ENCODE data around the gene CDKL1.

CDKL1 gene

DNA sequence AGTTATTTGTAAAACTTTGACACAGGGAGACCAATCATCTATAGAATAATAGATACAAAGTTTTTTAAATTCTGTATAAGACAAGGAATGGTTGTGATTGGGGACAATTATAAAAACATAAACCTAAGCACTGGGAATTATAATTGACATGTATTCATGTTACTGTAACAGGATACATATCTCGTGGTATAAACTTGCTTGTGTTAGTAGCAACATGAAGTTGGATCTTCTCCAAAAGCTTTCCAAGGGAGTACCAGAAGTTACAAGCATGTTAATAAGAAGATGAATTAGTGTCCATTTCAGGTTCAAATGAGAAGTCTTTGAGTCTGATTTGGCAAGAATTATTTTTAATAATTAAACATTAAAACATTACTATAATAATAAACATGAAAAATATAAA is 42.2 kb downstream of the CDKL1 start:
- FAIRE-seq: no peak

GRCh38 chr14:50353126-50353525 is 43.6 kb downstream of the CDKL1 start:
- no peak for FAIRE-seq

DNA sequence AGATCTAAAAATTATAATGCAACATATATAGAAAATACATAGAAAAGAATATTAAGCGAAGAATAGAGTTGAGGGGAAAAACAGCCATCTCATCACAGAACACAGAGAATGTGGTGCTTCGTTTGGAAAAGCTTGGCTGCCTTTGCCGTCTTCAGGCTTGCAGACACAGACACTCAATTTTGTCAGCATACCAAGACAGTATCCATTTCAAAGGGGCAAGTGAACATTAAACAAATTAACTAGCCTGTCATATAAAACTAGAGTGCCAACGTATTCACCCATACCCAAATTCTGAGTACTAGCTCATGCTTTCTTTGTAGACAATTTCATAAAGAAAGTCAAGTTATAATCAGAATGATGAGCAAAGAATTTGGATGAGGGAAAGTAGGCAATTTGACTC is 44.1 kb downstream of the CDKL1 start:
- no peak for FAIRE-seq

- FAIRE-seq: no peak
These were observed 45.7 kb downstream of the CDKL1 start for GRCh38 chr14:50350975-50351374.

- FAIRE-seq: no peak
These were observed 47.7 kb downstream of the CDKL1 start for GRCh38 chr14:50348933-50349332.

DNA sequence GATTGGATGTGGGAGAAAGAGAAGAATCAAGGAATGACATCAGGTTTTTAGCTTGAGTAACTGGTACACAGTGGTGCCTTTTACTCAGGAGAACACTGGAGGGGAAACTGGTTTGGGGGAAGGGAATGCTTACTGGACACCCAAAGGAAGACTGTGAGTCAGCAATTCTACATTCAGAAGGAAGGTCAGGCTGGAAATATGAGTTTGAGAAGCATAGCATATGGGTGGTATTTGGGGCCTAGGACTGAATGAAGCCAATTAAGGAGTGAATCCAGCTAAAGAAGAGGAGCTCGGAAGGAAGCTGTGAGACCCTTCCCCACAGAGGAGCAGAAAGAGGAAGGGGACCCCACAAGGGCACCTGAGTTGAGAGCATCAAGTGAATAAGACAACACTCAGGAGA is 49.2 kb downstream of the CDKL1 start:
- no peak for FAIRE-seq

GRCh38 chr14:50345846-50346422 is 50.7 kb downstream of the CDKL1 start:
- no peak for FAIRE-seq

- FAIRE-seq: no peak
These were observed 51.7 kb downstream of the CDKL1 start for GRCh38 chr14:50344876-50345563.

GRCh38 chr14:50344116-50344775 is 52.4 kb downstream of the CDKL1 start:
- FAIRE-seq: no peak

GRCh38 chr14:50343434-50343833 is 53.2 kb downstream of the CDKL1 start:
- FAIRE-seq: no peak

DNA sequence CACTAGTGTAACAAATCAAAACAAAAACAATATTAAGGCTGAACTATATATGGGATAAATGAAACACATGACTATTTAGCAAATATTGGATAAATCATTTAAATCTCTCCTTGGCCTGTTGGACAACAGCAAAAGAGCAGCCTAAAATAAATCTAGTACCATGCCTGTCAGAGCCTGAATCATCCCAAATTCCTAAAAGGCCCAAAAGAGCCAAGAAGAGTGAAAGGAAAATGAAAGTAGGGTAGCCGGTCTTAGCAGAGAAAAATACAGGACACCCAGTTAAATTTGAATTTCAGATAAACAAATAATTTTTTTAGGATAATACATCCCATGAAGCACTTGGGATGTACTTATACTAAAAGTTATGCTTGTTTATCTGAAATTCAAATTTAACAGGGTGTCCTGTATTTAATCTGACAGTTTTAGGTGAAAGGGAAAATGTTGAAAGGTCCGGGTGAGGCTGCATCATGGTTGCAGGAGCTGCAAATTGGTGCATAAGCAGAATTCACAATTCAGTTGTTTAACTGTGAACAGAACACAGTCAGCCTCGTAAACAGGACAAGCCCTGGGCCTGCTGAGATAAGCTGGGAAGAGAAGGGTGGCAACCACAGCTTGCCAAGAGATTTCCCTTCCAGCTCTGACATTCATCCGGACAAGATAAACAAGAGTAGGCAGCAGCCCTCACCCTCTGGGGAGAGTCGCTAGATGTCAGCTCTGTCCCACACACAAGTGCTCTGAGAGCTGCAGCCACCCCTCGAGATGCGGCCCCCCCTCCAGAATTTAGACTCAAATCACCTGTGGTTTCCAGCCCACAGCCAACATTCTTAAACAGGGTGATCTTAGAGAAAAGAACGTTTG is 54.2 kb downstream of the CDKL1 start:
- FAIRE-seq: no peak

GRCh38 chr14:50340963-50341362 is 55.7 kb downstream of the CDKL1 start:
- FAIRE-seq: no peak

GRCh38 chr14:50340045-50340444 is 56.6 kb downstream of the CDKL1 start:
- FAIRE-seq: no peak

DNA sequence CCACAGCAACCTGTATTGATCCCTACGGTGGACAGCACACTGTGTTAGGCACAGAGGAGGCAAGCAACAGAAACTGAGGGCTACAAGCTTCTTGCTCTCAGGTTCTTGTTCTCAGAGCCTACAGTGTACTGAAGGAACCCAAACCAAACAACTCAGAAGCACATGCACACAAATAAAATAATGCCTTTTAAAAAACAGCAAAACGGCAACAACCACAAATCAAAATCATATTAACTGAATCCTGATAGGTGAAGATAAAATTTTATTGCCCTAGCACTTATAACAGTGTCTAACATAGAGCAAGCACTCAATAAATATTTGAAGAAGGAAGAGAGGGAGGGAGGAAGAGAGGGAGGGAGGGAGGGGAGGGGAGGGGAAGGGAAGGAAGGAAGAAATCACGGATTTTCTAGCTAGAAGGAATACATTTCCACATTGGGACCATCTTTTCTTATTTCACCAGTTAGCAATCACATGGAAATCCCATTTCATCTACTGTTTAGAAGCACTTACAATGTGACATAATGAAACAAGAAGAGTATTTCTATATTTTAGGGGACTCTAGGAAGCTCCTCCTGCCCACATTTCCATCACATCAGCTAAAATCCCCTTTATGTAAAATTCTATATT is 57.4 kb downstream of the CDKL1 start:
- no peak for FAIRE-seq

- FAIRE-seq: no peak
These were observed 58.1 kb downstream of the CDKL1 start for GRCh38 chr14:50338587-50338986.

GRCh38 chr14:50335989-50336824 is 60.5 kb downstream of the CDKL1 start:
- no peak for FAIRE-seq

DNA sequence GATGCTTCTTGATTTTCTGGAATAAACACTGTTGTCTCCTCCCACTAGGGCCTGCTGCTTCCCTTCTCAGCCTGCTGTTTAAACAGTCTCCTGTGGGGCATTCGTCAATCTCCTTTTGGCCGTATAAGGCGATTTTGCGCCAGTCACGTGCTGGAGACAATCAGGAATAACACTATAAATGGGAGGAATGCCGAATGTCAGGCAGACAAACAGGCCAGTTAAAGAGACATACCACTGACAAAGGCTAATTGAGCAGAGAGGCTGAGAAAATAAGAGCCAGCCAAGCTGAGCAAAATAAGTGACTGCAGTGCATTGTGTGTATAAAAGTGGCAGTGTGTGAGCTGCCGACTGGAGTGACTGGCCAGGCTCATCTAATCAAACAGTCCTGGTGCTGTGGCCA is 61.3 kb downstream of the CDKL1 start:
- no peak for FAIRE-seq

DNA sequence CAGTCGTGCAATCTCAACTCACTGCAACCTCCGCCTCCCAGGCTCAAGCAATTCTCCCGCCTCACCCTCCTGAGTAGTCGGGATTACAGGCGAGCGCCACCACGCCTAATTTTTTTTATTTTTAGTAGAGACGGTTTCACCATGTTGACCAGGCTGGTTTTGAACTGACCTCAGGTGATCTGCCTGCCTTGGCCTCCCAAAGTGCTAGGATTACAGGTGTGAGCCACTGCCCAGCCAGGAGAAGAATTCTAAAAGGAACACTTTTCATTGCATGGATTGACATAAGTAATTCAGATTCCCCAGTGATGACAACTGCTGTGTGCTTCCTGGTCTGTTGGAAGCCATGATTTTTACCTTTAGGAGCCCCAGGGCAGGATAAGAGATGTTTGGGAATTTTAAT is 62.5 kb downstream of the CDKL1 start:
- no peak for FAIRE-seq

DNA sequence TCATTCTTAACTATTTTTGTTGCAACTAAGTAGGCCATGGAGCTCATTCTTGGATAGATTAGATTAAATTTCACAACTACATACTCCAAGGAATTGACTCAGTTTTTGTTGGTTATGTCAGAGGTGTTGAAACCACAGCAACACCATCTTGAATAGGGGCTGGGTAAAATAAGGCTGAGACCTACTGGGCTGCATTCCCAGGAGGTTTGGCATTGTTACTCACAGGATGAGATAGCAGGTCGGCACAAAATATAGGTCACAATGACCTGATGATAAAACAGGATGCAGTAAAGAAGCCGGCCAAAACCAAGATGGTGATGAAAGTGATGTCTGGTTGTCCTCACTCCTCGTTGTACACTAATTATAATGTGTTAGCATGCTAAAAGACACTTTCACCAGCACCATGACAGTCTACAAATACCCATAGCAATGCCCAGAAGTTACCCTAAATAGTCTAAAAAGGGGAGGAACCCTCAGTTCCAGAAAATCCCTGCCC is 63.6 kb downstream of the CDKL1 start:
- FAIRE-seq: no peak

DNA sequence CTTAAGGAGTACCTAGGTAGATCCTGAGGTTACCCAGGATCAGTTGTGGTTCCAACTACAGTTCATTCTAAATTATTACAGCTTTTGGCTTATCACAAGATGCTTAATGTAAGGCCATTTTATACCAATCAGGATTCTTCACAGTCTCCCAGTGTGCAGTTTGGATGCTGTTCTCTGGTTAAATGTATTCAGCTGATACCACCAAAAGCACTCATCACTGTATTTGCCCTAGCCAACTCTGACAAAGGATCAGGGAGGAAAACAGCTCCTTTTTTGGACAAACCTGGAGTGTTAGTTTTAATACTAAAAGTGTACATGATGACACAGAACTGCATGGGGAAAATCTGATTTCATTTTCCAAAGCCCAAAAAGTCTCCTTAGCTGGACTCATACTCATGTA is 65.1 kb downstream of the CDKL1 start:
- no peak for FAIRE-seq

- FAIRE-seq: peak; percentile 75
These were observed 75.5 kb downstream of the CDKL1 start for GRCh38 chr14:50321009-50321660.
